Astrocyte (in vitro differentiated cells and primary cell): ENCODE results near the gene CHD5.

Source experiments
- CTCF ChIP-seq: IDR thresholded peaks from 2 replicates; pipeline ENCODE4 v1.5.1; 2011; ENCODE audit warnings: low read depth, mild to moderate bottlenecking, inconsistent platforms, low read length, moderate library complexity; ENCODE audit not compliant: insufficient read depth
- EZH2 ChIP-seq: IDR thresholded peaks from 2 replicates; pipeline ENCODE4 v1.6.1; 2012; ENCODE audit warnings: mild to moderate bottlenecking, low read length, inconsistent platforms; ENCODE audit not compliant: insufficient read depth

DNA sequence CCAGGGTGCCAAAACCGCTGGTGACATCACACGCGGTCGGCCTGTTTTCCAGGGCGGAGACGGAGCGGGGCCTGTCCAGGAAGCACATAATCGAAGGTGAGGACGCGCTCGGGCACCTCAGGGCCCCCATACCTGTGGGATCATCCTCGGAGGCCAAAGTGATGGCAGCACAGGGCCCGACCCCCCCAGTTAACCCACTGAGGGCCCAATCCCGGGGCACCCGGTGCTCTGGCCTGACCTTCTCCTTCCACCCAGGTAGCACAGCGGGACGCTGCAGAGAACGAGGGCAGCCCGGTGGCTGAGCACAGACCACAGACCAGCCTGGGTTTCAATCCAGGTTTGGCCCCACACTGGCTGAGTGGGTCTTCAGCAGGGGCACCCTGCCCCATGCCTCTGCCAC, 91.2 kb downstream of the CHD5 start:
- no peak for TF ChIP-seq CTCF
- TF ChIP-seq EZH2 = no peak
